Measurements from ENCODE around the gene AMMECR1. TPM values are rescaled to one million over a fixed set of nuclear protein-coding genes. Genes with fewer than 3 reads are reported as not detected.

Gene AMMECR1
- total and polyA plus RNA-seq, 2 of the 13 experiments (the other 11 are each of a cell fraction or from before 2014, with no cell fraction given): 3.1 to 7.5 TPM

DNA sequence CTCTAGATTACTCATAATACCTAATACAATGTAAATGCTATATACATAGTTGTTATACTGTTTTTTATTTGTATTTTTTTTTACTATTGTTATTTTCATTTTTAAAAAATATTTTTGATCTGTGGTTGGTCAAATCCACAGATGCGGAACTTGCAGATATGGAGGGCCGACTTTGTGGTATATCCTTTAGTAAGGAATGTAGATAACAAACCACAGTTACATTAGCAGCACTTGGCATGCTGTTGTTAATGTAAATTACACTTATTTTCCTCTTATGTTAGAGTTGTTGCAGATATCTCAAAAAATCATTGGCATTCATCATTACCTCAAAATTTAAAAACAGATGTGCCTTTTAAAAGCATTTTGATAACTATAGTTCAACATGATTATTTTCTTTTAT is 164.0 kb downstream of the AMMECR1 start:
- TF ChIP-seq ZFX (CRISPR knock-in tag; IDR thresholded peaks at IDR 0.05; ENCODE audit: low read depth) (no peak), SMARCE1 (IDR thresholded peaks at IDR 0.05; ENCODE audit: borderline replicate concordance) (no peak), ARNT (IDR thresholded peaks at IDR 0.05) (no peak), ZNF75D (CRISPR knock-in tag; IDR thresholded peaks at IDR 0.05; ENCODE audit: borderline replicate concordance) (no peak), KMT2B (CRISPR knock-in tag; IDR thresholded peaks at IDR 0.05) (no peak), ZNF709 (CRISPR knock-in tag; IDR thresholded peaks at IDR 0.05) (no peak)
- TF ChIP-seq, protein P1, sequence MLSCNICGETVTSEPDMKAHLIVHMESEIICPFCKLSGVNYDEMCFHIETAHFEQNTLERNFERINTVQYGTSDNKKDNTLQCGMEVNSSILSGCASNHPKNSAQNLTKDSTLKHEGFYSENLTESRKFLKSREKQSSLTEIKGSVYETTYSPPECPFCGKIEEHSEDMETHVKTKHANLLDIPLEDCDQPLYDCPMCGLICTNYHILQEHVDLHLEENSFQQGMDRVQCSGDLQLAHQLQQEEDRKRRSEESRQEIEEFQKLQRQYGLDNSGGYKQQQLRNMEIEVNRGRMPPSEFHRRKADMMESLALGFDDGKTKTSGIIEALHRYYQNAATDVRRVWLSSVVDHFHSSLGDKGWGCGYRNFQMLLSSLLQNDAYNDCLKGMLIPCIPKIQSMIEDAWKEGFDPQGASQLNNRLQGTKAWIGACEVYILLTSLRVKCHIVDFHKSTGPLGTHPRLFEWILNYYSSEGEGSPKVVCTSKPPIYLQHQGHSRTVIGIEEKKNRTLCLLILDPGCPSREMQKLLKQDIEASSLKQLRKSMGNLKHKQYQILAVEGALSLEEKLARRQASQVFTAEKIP (CRISPR knock-in tag; IDR thresholded peaks at IDR 0.05; ENCODE audit: borderline replicate concordance): no peak
- H4K20me1 ChIP-seq (ENCODE audit: insufficient read depth, low read length): no peaks in the 10 kb centered on the region
- ChIA-PET CTCF (ENCODE audit: low intra/inter-chr PET ratio, low total read pairs) (no interaction called here), POLR2A (no interaction called here)
- no peaks in the 10 kb centered on the region for H3K4me1 ChIP-seq (ENCODE audit: insufficient read depth, low read length)
- BruUV-seq (replicated peaks): no TSS peak
- H2AFZ ChIP-seq (ENCODE audit: low read length): no peak overlapping the region
- no peaks in the 10 kb centered on the region for H3K36me3 ChIP-seq (replicated peaks in 1 of 2; ENCODE audit: control insufficient read depth in 1 of 2, insufficient read depth in 2 of 2, low read length in 2 of 2)
- in situ Hi-C loops (cut with HindIII; ENCODE audit: extremely low pct_ligation_motif_present, low pct_unique_long_range_greater_than_20kb): loop anchor here (25.0 kb wide), 1 partner anchor 683 kb away; no protein-coding TSS in a partner anchor
- WGBS (ENCODE audit: low lambda C conversion rate): 67% methylated on average over 2 of the region's 2 CpGs
- no peak for ATAC-seq
- H3K79me2 ChIP-seq (ENCODE audit: insufficient read depth, low read length): no peaks in the 10 kb centered on the region
- H3K9ac ChIP-seq (ENCODE audit: insufficient read depth, low read depth, low read length): no peak overlapping the region
- no peaks in the 10 kb centered on the region for H3K9me3 ChIP-seq (ENCODE audit: low read length)
- H3K27me3 ChIP-seq (ENCODE audit: control insufficient read depth in 1 of 2, insufficient read depth in 2 of 2, low read length in 2 of 2): no peaks in the 10 kb centered on the region
- intact Hi-C loops (cut with micrococcal nuclease; ENCODE audit: unreplicated experiment): no loop called here
- H3K4me2 ChIP-seq (ENCODE audit: low read depth, low read length): no peak overlapping the region
- FAIRE-seq: no peak
- H3K27ac ChIP-seq (ENCODE audit: extremely low read length, insufficient read depth, low read length): no peak overlapping the region
- H3K4me3 ChIP-seq (replicated peaks in 1 of 3; ENCODE audit: insufficient read depth in 1 of 3, low read depth in 2 of 3, low read length in 3 of 3): no peak overlapping the region
- DNase-seq (ENCODE audit: low spot score): no peak

DNA sequence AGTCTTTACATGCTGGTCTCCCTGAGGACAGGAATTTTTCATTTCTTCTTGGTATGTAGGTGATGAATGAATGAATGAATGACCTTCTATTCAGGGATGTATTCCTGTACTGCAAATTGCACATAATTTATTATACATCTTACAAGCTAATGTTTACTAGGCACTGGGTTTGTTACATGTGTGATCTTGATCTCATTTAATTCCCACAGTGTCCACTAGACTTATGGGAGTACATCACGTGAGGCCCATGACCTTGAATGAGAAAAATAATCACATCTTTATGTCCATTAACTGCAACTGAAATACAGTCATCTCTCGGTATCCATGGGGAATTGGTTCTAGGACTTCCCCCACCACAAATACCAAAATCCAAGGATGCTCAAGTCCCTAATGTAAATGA is 164.6 kb downstream of the AMMECR1 start:
- 83% methylated on average over 1 of the region's 2 CpGs for WGBS (ENCODE audit: low lambda C conversion rate)
- no peak overlapping the region for H2AFZ ChIP-seq (ENCODE audit: low read length)
- no peaks in the 10 kb centered on the region for H3K79me2 ChIP-seq (ENCODE audit: insufficient read depth, low read length)
- no TSS peak for BruUV-seq (replicated peaks)
- no peaks in the 10 kb centered on the region for H3K9me3 ChIP-seq (ENCODE audit: low read length)
- H3K4me3 ChIP-seq (replicated peaks in 1 of 3; ENCODE audit: insufficient read depth in 1 of 3, low read depth in 2 of 3, low read length in 3 of 3): no peak overlapping the region
- ATAC-seq (no peak), DNase-seq (ENCODE audit: low spot score) (no peak), FAIRE-seq (no peak)
- H3K36me3 ChIP-seq (replicated peaks in 1 of 2; ENCODE audit: control insufficient read depth in 1 of 2, insufficient read depth in 2 of 2, low read length in 2 of 2): no peaks in the 10 kb centered on the region
- POLR2A ChIA-PET: no interaction called here
- no peaks in the 10 kb centered on the region for H3K27me3 ChIP-seq (ENCODE audit: control insufficient read depth in 1 of 2, insufficient read depth in 2 of 2, low read length in 2 of 2)
- no peak overlapping the region for H3K27ac ChIP-seq (ENCODE audit: extremely low read length, insufficient read depth, low read length)
- no peak overlapping the region for H3K9ac ChIP-seq (ENCODE audit: insufficient read depth, low read depth, low read length)
- in situ Hi-C loops (cut with HindIII; ENCODE audit: extremely low pct_ligation_motif_present, low pct_unique_long_range_greater_than_20kb) (loop anchor here (25.0 kb wide), 1 partner anchor 684 kb away; no protein-coding TSS in a partner anchor), intact Hi-C loops (cut with micrococcal nuclease; ENCODE audit: unreplicated experiment) (no loop called here)
- H4K20me1 ChIP-seq (ENCODE audit: insufficient read depth, low read length): no peaks in the 10 kb centered on the region
- H3K4me1 ChIP-seq (ENCODE audit: insufficient read depth, low read length): no peaks in the 10 kb centered on the region
- no peak overlapping the region for H3K4me2 ChIP-seq (ENCODE audit: low read depth, low read length)
- CTCF ChIA-PET (ENCODE audit: low intra/inter-chr PET ratio, low total read pairs): no interaction called here
- TF ChIP-seq HNRNPUL1 (IDR thresholded peaks at IDR 0.05; ENCODE audit: low read depth, low read length): no peak
- no peak for TF ChIP-seq MEIS2 (CRISPR knock-in tag; IDR thresholded peaks at IDR 0.05)
- no peak for TF ChIP-seq ATF7-NPFF (CRISPR knock-in tag; IDR thresholded peaks at IDR 0.05; ENCODE audit: low read depth)

All from HepG2 (cell line).